ENCODE data around the gene OLFML3.

GRCh38 chr1:114023377-114023776, 44.1 kb downstream of the OLFML3 start:
- TF ChIP-seq EZH2 (IDR thresholded peaks at IDR 0.05; ENCODE audit: low read depth), result no peak
- no peak for TF ChIP-seq CTCF (conservative IDR thresholded peaks at IDR 0.05)
